KMS-11 (cell line): ENCODE measurements around the gene CDK12.

Source experiments
- H2AFZ ChIP-seq: fragments of 200-600 bp; sonication (generic); 2 replicates; pipeline ENCODE4 v1.6.1; 2016; ENCODE audit warnings: antibody characterized with exemption, mixed run types, low read depth
- H3K27ac ChIP-seq: fragments of 200-600 bp; sonication (generic); 2 replicates; pipeline ENCODE4 v1.6.1; 2016; ENCODE audit warnings: mild to moderate bottlenecking, mixed run types
- H3K27me3 ChIP-seq: fragments of 200-600 bp; sonication (generic); 2 replicates; pipeline ENCODE4 v1.6.1; 2017; ENCODE audit warnings: mild to moderate bottlenecking, low read depth, mixed run types, moderate library complexity; ENCODE audit not compliant: insufficient read depth
- H3K36me3 ChIP-seq: fragments of 200-600 bp; sonication (generic); 2 replicates; pipeline ENCODE4 v1.6.1; 2017; ENCODE audit warnings: mild to moderate bottlenecking, mixed run types; ENCODE audit not compliant: insufficient read depth
- H3K4me1 ChIP-seq: fragments of 200-600 bp; sonication (generic); 2 replicates; pipeline ENCODE4 v1.6.1; 2016; ENCODE audit warnings: mild to moderate bottlenecking, low read depth, mixed run types; ENCODE audit not compliant: poor library complexity, severe bottlenecking
- H3K4me2 ChIP-seq: fragments of 200-600 bp; sonication (generic); 2 replicates; pipeline ENCODE4 v1.7.0; 2016; ENCODE audit warnings: mild to moderate bottlenecking, mixed run types
- H3K4me3 ChIP-seq: fragments of 200-600 bp; sonication (generic); IDR thresholded peaks from 2 replicates; pipeline ENCODE4 v1.6.1; 2017; ENCODE audit warnings: low read depth, low read length, mixed read lengths; ENCODE audit not compliant: insufficient read depth
- H3K79me2 ChIP-seq: fragments of 200-600 bp; sonication (generic); 2 replicates; pipeline ENCODE4 v1.6.1; 2016; ENCODE audit warnings: low read depth, mixed run types; ENCODE audit not compliant: insufficient read depth
- H3K9ac ChIP-seq: fragments of 200-600 bp; sonication (generic); 2 replicates; pipeline ENCODE4 v1.6.1; 2016; ENCODE audit warnings: mild to moderate bottlenecking, mixed run types
- H4K20me1 ChIP-seq: fragments of 200-600 bp; sonication (generic); 2 replicates; pipeline ENCODE4 v1.6.1; 2016; ENCODE audit warnings: mild to moderate bottlenecking, mixed run types; ENCODE audit not compliant: insufficient read depth
- CTCF ChIP-seq: fragments of 200-600 bp; sonication (generic); conservative IDR thresholded peaks from 2 replicates; pipeline ENCODE4 v1.6.1; 2017; ENCODE audit warnings: low read depth, mild to moderate bottlenecking, antibody characterized with exemption, low read length, moderate library complexity, mixed read lengths

The CDK12 gene

GRCh38 chr17:39548494-39549225, 87.4 kb downstream of the CDK12 start:
- H4K20me1 ChIP-seq, result no peaks in the 10 kb centered on the region

GRCh38 chr17:39549747-39550573, 88.7 kb downstream of the CDK12 start:
- Histone ChIP-seq H3K4me3 (no peak overlapping the region), H3K36me3 (no peaks in the 10 kb centered on the region), H2AFZ (no peak overlapping the region), H4K20me1 (no peaks in the 10 kb centered on the region), H3K4me1 (no peaks in the 10 kb centered on the region), H3K27me3 (no peaks in the 10 kb centered on the region), H3K9ac (no peak overlapping the region), H3K27ac (no peak overlapping the region), H3K4me2 (no peak overlapping the region), H3K79me2 (no peaks in the 10 kb centered on the region)
- no peak for TF ChIP-seq CTCF

More at GRCh38 chr17:39548494-39549225, 87.4 kb downstream of the CDK12 start:
- Histone ChIP-seq H2AFZ (no peak overlapping the region), H3K4me3 (no peak overlapping the region), H3K27ac (no peak overlapping the region), H3K36me3 (no peaks in the 10 kb centered on the region), H3K4me2 (no peak overlapping the region), H3K79me2 (no peaks in the 10 kb centered on the region), H3K27me3 (no peaks in the 10 kb centered on the region), H3K9ac (no peak overlapping the region), H3K4me1 (no peaks in the 10 kb centered on the region)
- TF ChIP-seq CTCF, result no peak

GRCh38 chr17:39551879-39552278, 90.6 kb downstream of the CDK12 start:
- no peaks in the 10 kb centered on the region for H4K20me1 ChIP-seq
- H3K27ac ChIP-seq, result no peak overlapping the region
- no peak for TF ChIP-seq CTCF
- no peak overlapping the region for H2AFZ ChIP-seq
- no peaks in the 10 kb centered on the region for H3K27me3 ChIP-seq
- H3K4me1 ChIP-seq, result no peaks in the 10 kb centered on the region
- no peak overlapping the region for H3K9ac ChIP-seq
- H3K4me2 ChIP-seq, result no peak overlapping the region
- H3K79me2 ChIP-seq, result no peaks in the 10 kb centered on the region
- H3K4me3 ChIP-seq, result no peak overlapping the region
- no peaks in the 10 kb centered on the region for H3K36me3 ChIP-seq

GRCh38 chr17:39553341-39553945, 92.2 kb downstream of the CDK12 start:
- no peaks in the 10 kb centered on the region for H3K79me2 ChIP-seq
- no peak overlapping the region for H3K9ac ChIP-seq
- no peak for TF ChIP-seq CTCF
- no peaks in the 10 kb centered on the region for H3K27me3 ChIP-seq
- H4K20me1 ChIP-seq, result no peaks in the 10 kb centered on the region
- no peaks in the 10 kb centered on the region for H3K36me3 ChIP-seq
- no peak overlapping the region for H3K27ac ChIP-seq
- H2AFZ ChIP-seq, result no peak overlapping the region
- H3K4me2 ChIP-seq, result no peak overlapping the region
- no peaks in the 10 kb centered on the region for H3K4me1 ChIP-seq
- no peak overlapping the region for H3K4me3 ChIP-seq
